NT2/D1 (cell line): Measurements from ENCODE around the gene DLG2.
"Not testable (repeated sequence)": the region's sequence is repeated elsewhere in the genome, so short reads cannot be mapped to it uniquely, and the experiment has no call there.

ENCODE experiments used
- DNase-seq: peaks from one replicate; pipeline ENCODE4 v3.0.0-alpha.2; 2011; ENCODE audit warnings: low read depth, low spot score
- H3K27me3 ChIP-seq: 2 replicates; pipeline ENCODE4 v1.6.0; 2011; ENCODE audit warnings: mild to moderate bottlenecking; ENCODE audit not compliant: insufficient read length, insufficient read depth
- H3K36me3 ChIP-seq: 2 replicates; pipeline ENCODE4 v1.6.1; 2011; ENCODE audit warnings: mild to moderate bottlenecking, low read length, mixed read lengths; ENCODE audit not compliant: insufficient read depth, insufficient read length
- H3K4me1 ChIP-seq: 2 replicates; pipeline ENCODE4 v1.5.1; 2011; ENCODE audit not compliant: insufficient read depth, insufficient read length
- H3K4me3 ChIP-seq: 2 replicates; pipeline ENCODE4 v1.5.1; 2011; ENCODE audit warnings: low read depth; ENCODE audit not compliant: insufficient read length
- H3K9ac ChIP-seq: 2 replicates; pipeline ENCODE4 v1.6.0; 2011; ENCODE audit warnings: low read depth; ENCODE audit not compliant: insufficient read length
- H3K9me3 ChIP-seq: 2 replicates; pipeline ENCODE4 v1.5.1; 2011; ENCODE audit warnings: mild to moderate bottlenecking, low read length; ENCODE audit not compliant: insufficient read depth
- SUZ12 ChIP-seq: IDR thresholded peaks from 2 replicates; pipeline ENCODE4 v1.6.1; 2011; ENCODE audit not compliant: insufficient read length, insufficient read depth; ENCODE audit errors: extremely low read depth
- YY1 ChIP-seq: IDR thresholded peaks from 2 replicates; pipeline ENCODE4 v1.6.1; 2011; ENCODE audit not compliant: insufficient read length, insufficient read depth
- ZNF274 ChIP-seq: IDR thresholded peaks from 2 replicates; pipeline ENCODE4 v1.6.1; 2011; ENCODE audit warnings: mild to moderate bottlenecking, low read depth, low read length

Gene DLG2

GRCh38 chr11:84854498-84854880 lies 772.7 kb downstream of the DLG2 start:
- Histone ChIP-seq H3K9me3 (no peaks in the 10 kb centered on the region), H3K4me1 (no peaks in the 10 kb centered on the region), H3K27me3 (no peaks in the 10 kb centered on the region), H3K9ac (no peak overlapping the region), H3K36me3 (no peaks in the 10 kb centered on the region), H3K4me3 (no peak overlapping the region)
- TF ChIP-seq YY1 (no peak), ZNF274 (no peak), SUZ12 (no peak)
- no peak for DNase-seq

GRCh38 chr11:84853841-84854497 lies 773.2 kb downstream of the DLG2 start:
- Histone ChIP-seq H3K27me3 (no peaks in the 10 kb centered on the region), H3K9me3 (no peaks in the 10 kb centered on the region), H3K4me1 (no peaks in the 10 kb centered on the region), H3K9ac (no peak overlapping the region), H3K4me3 (no peak overlapping the region), H3K36me3 (no peaks in the 10 kb centered on the region)
- no peak for DNase-seq
- TF ChIP-seq SUZ12 (no peak), ZNF274 (no peak), YY1 (no peak)

- no peaks in the 10 kb centered on the region for H3K36me3 ChIP-seq
- no peak for DNase-seq
- TF ChIP-seq ZNF274 (no peak), YY1 (no peak), SUZ12 (no peak)
Measured at GRCh38 chr11:84847842-84848241, 779.3 kb downstream of the DLG2 start.

GRCh38 chr11:84840201-84840600 lies 786.9 kb downstream of the DLG2 start:
- not testable (repeated sequence) for DNase-seq, H3K9ac ChIP-seq, H3K36me3 ChIP-seq, H3K4me3 ChIP-seq, H3K4me1 ChIP-seq, H3K9me3 ChIP-seq, H3K27me3 ChIP-seq

More at GRCh38 chr11:84847842-84848241, 779.3 kb downstream of the DLG2 start:
- no peak overlapping the region for H3K9ac ChIP-seq
- no peaks in the 10 kb centered on the region for H3K4me1 ChIP-seq
- no peaks in the 10 kb centered on the region for H3K9me3 ChIP-seq
- no peak overlapping the region for H3K4me3 ChIP-seq
- H3K27me3 ChIP-seq, result no peaks in the 10 kb centered on the region

GRCh38 chr11:84837402-84838069 lies 789.6 kb downstream of the DLG2 start:
- TF ChIP-seq ZNF274 (no peak), YY1 (no peak), SUZ12 (no peak)
- no peaks in the 10 kb centered on the region for H3K9me3 ChIP-seq
- no peak overlapping the region for H3K4me3 ChIP-seq
- DNase-seq, result no peak
- H3K36me3 ChIP-seq, result no peaks in the 10 kb centered on the region
- H3K27me3 ChIP-seq, result no peaks in the 10 kb centered on the region
- H3K9ac ChIP-seq, result no peak overlapping the region
- H3K4me1 ChIP-seq, result no peaks in the 10 kb centered on the region

- TF ChIP-seq ZNF274, result no peak
- TF ChIP-seq YY1, result no peak
- Histone ChIP-seq H3K4me1 (no peaks in the 10 kb centered on the region), H3K27me3 (no peaks in the 10 kb centered on the region), H3K4me3 (no peak overlapping the region), H3K9me3 (no peaks in the 10 kb centered on the region), H3K9ac (no peak overlapping the region), H3K36me3 (no peaks in the 10 kb centered on the region)
- DNase-seq, result no peak
Measured at GRCh38 chr11:84836371-84836770, 790.8 kb downstream of the DLG2 start.

GRCh38 chr11:84833488-84834088 lies 793.6 kb downstream of the DLG2 start:
- no peaks in the 10 kb centered on the region for H3K4me1 ChIP-seq
- TF ChIP-seq YY1 (no peak), SUZ12 (no peak), ZNF274 (no peak)
- no peak for DNase-seq

More at GRCh38 chr11:84833488-84834088, 793.6 kb downstream of the DLG2 start:
- Histone ChIP-seq H3K4me3 (no peak overlapping the region), H3K27me3 (no peaks in the 10 kb centered on the region), H3K9ac (no peak overlapping the region), H3K36me3 (no peaks in the 10 kb centered on the region), H3K9me3 (no peaks in the 10 kb centered on the region)
